ENCODE measurements around the gene SNURF.
"Not testable (repeated sequence)": the region's sequence is repeated elsewhere in the genome, so short reads cannot be mapped to it uniquely, and the experiment has no call there.

Gene SNURF

GRCh38 chr15:24971772-24972171, 17.0 kb downstream of the SNURF start:
- DNase-seq = no peak

- not testable (repeated sequence) for DNase-seq
These were observed 17.9 kb downstream of the SNURF start for GRCh38 chr15:24972707-24973106.

GRCh38 chr15:24976932-24977331, 22.1 kb downstream of the SNURF start:
- no peak for DNase-seq

GRCh38 chr15:24977686-24978085, 22.9 kb downstream of the SNURF start:
- no peak for DNase-seq

GRCh38 chr15:24985224-24985623, 30.4 kb downstream of the SNURF start:
- no peak for DNase-seq

GRCh38 chr15:24986653-24987052, 31.9 kb downstream of the SNURF start:
- DNase-seq = no peak
